Tibial nerve (tissue), 4 donors: ENCODE measurements around the gene RNU4-1. TPM values are rescaled to one million over a fixed set of nuclear protein-coding genes. Genes with fewer than 3 reads are reported as not detected.
"Not testable (repeated sequence)": the region's sequence is repeated elsewhere in the genome, so short reads cannot be mapped to it uniquely, and the experiment has no call there.

ENCODE experiments used
- DNase-seq, 2 donors: peaks; one replicate each; pipeline ENCODE4 v3.0.0-alpha.2; 2019; ENCODE audit warnings: low spot score in 2 of 2
- H3K27ac ChIP-seq, 4 donors: fragments of 200-600 bp; sonication (generic) in 3 of 4; one replicate each; pipeline ENCODE4 v1.5.1; 2017 to 2019; ENCODE audit warnings: mild to moderate bottlenecking in 1 of 4
- H3K27me3 ChIP-seq, 2 donors: fragments of 200-600 bp; sonication (generic) in 1 of 2; one replicate each; pipeline versions ENCODE4 v1.5.1 to v1.6.0; 2017 to 2019
- H3K36me3 ChIP-seq, 3 donors: fragments of 200-600 bp; sonication (generic); one replicate each; pipeline ENCODE4 v1.5.1; 2018 to 2019
- H3K4me1 ChIP-seq, 4 donors: fragments of 200-600 bp; sonication (generic) in 3 of 4; one replicate each; pipeline ENCODE4 v1.5.1; 2017 to 2019
- H3K4me3 ChIP-seq, 4 donors: fragments of 200-600 bp; sonication (generic) in 3 of 4; one replicate each; pipeline ENCODE4 v1.5.1; 2017 to 2019; ENCODE audit warnings: mild to moderate bottlenecking in 1 of 4, moderate library complexity in 1 of 4
- H3K9me3 ChIP-seq, 4 donors: fragments of 200-600 bp; sonication (generic) in 3 of 4; one replicate each; pipeline ENCODE4 v1.5.1; 2017 to 2019
- EP300 ChIP-seq, 2 donors: sonication (generic); formaldehyde crosslinking; IDR thresholded peaks; one replicate each; pipeline ENCODE4 v1.6.1; 2017; ENCODE audit warnings: antibody characterized with exemption in 2 of 2, mild to moderate bottlenecking in 1 of 2
- POLR2A ChIP-seq, 2 donors: fragments of 450-650 bp; IDR thresholded peaks; one replicate each; pipeline ENCODE4 v1.6.1; 2017; ENCODE audit warnings: antibody characterized with exemption in 2 of 2, mild to moderate bottlenecking in 2 of 2, moderate library complexity in 2 of 2
- WGBS, 2 donors: methylation state at CpG; one replicate each; pipeline ENCODE4 v1.1.5; 2018; 5-methylcytosine and 5-hydroxymethylcytosine counted together
- small RNA-seq: library from RNA; depleted of rRNA; stranded (forward); fragments of <200 nt; gene quantifications from one replicate; pipeline ENCODE3, GENCODE V24; 2016
- total RNA-seq, 4 donors: library from RNA; depleted of rRNA; stranded (reverse); fragments of >200 nt; gene quantifications; one replicate each; pipeline ENCODE4 v1.1.0, GENCODE V29; 2016
- TF ChIP-seq, protein P1 (sequence below), 5 experiments: fragments of 200-600 bp in 3 of 5; fragments of 450-650 bp in 2 of 5; sonication (generic) in 3 of 5; IDR thresholded peaks; one replicate each; pipeline ENCODE4 v1.5.1; 2016 to 2019; ENCODE audit warnings: antibody characterized with exemption in 5 of 5, mild to moderate bottlenecking in 3 of 5, moderate library complexity in 2 of 5

Gene RNU4-1
- total RNA-seq, 4 donors from 2014 or later: under 0.01 TPM; not detected in 1

DNA sequence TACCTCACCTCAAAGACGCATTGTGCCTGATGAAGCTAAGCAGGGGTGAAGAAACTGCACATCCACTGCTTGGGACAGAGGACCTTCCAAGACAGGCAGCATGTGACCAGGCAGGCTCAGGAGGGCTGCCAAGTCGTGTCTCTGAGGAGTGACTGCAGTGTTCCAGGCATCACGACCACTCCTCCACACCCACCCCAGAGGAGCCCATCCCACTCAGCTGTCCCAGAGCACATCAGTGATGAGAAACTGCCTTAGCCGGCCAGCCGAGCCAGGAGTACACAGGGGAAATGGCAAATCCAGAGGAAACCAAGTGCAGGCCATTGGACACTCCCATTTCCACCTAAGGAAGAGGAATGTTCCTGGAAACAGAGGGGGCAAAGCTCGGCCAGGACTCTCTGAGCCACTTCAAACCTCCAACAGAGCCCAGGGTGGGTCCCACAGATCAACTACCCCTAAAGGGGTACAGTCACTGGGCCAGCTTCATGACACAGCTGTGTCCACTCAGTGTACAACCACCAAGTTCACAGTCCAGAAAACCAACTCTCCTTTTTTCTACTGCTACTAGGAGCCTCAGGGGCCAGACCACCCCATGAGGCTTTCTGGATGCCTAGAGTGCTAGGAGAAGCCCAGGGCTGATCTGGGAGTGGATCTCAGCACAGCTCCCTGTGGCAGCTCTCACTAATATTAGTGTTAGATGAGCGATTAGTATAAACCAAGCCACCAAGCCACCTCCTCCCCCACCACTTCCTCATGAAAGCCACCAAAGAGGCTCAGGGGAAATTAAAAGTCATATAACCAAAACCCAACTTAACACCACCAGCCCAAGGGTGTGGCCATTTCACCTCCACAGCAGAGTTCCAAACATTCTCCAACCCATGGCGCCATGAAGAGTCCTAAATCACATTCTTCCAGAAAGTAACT lies 42.9 kb downstream of the RNU4-1 start:
- Histone ChIP-seq H3K9me3 (no peaks in the 10 kb centered on the region), H3K4me1 (peaks cover 0 to 100% (median 66%) of the 10 kb centered on the region in 4 donors), H3K27ac (peak overlapping the region; percentile 75 to 98 (median 85)), H3K4me3 (peak overlapping the region in 1 of 4 donors; percentile 34), H3K36me3 (peaks cover 0 to under 1% (median 0%) of the 10 kb centered on the region in 3 donors), H3K27me3 (no peaks in the 10 kb centered on the region)
- peak in 1 of 2 donors; percentile 36 for TF ChIP-seq POLR2A (IDR thresholded peaks at IDR 0.05)
- peak; percentile 11 to 69 for TF ChIP-seq EP300 (IDR thresholded peaks at IDR 0.05)
- TF ChIP-seq, protein P1, sequence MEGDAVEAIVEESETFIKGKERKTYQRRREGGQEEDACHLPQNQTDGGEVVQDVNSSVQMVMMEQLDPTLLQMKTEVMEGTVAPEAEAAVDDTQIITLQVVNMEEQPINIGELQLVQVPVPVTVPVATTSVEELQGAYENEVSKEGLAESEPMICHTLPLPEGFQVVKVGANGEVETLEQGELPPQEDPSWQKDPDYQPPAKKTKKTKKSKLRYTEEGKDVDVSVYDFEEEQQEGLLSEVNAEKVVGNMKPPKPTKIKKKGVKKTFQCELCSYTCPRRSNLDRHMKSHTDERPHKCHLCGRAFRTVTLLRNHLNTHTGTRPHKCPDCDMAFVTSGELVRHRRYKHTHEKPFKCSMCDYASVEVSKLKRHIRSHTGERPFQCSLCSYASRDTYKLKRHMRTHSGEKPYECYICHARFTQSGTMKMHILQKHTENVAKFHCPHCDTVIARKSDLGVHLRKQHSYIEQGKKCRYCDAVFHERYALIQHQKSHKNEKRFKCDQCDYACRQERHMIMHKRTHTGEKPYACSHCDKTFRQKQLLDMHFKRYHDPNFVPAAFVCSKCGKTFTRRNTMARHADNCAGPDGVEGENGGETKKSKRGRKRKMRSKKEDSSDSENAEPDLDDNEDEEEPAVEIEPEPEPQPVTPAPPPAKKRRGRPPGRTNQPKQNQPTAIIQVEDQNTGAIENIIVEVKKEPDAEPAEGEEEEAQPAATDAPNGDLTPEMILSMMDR (IDR thresholded peaks at IDR 0.05): no peak
- 44 to 52% methylated on average over 5 to 7 of the region's 8 CpGs for WGBS, 2 donors
- DNase-seq: peak; percentile 89 to 92

- DNase-seq: no peak
- H3K4me3 ChIP-seq: peak overlapping the region in 1 of 4 donors; percentile 34
- H3K4me1 ChIP-seq: peaks cover 0 to 99% (median 72%) of the 10 kb centered on the region in 4 donors
- TF ChIP-seq EP300 (IDR thresholded peaks at IDR 0.05): no peak
- TF ChIP-seq, protein P1 (IDR thresholded peaks at IDR 0.05): no peak
- no peak for TF ChIP-seq POLR2A (IDR thresholded peaks at IDR 0.05)
- peak overlapping the region; percentile 75 to 98 (median 85) for H3K27ac ChIP-seq
- H3K9me3 ChIP-seq: no peaks in the 10 kb centered on the region
- H3K27me3 ChIP-seq: no peaks in the 10 kb centered on the region
- WGBS, 2 donors: 40 to 52% methylated on average over 4 of the region's 4 CpGs
- no peaks in the 10 kb centered on the region for H3K36me3 ChIP-seq
Observed at GRCh38 chr12:120249266-120249874, 43.7 kb downstream of the RNU4-1 start.

GRCh38 chr12:120247621-120248030 lies 45.4 kb downstream of the RNU4-1 start:
- 56 to 63% methylated on average over 6 of the region's 6 CpGs for WGBS, 2 donors
- peaks cover 0 to 96% (median 69%) of the 10 kb centered on the region in 4 donors for H3K4me1 ChIP-seq
- DNase-seq: no peak
- H3K27me3 ChIP-seq: no peaks in the 10 kb centered on the region
- no peaks in the 10 kb centered on the region for H3K36me3 ChIP-seq
- H3K9me3 ChIP-seq: no peaks in the 10 kb centered on the region
- peak overlapping the region; percentile 64 to 98 (median 82) for H3K27ac ChIP-seq
- TF ChIP-seq, protein P1 (IDR thresholded peaks at IDR 0.05): no peak
- TF ChIP-seq EP300 (IDR thresholded peaks at IDR 0.05) (peak in 1 of 2 donors; percentile 77), POLR2A (IDR thresholded peaks at IDR 0.05) (peak in 1 of 2 donors; percentile 3)
- H3K4me3 ChIP-seq: peak overlapping the region in 1 of 4 donors; percentile 34

DNA sequence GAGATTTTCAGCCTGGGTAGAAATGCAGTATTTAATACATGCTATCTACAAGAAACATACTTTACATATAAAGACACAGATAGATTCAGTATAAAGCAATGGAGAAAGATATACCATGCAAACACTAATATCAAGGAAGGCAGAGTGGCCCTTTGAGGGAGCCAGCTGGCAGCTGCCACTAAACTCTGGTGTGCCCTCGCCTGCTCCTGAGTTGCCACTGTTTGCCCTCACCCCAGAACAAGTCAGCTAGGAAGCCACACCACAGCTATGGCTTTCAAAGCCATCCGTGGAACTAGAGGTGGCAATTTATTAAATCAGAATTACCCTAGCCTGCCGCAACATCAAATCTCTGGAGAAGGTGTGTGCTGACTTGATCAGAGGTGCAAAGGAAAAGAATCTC lies 45.9 kb downstream of the RNU4-1 start:
- peaks cover 0 to 96% (median 70%) of the 10 kb centered on the region in 4 donors for H3K4me1 ChIP-seq
- no peaks in the 10 kb centered on the region for H3K36me3 ChIP-seq
- TF ChIP-seq EP300 (IDR thresholded peaks at IDR 0.05) (no peak), POLR2A (IDR thresholded peaks at IDR 0.05) (no peak)
- TF ChIP-seq, protein P1 (IDR thresholded peaks at IDR 0.05): no peak
- peak overlapping the region in 1 of 4 donors; percentile 25 for H3K4me3 ChIP-seq
- no peak for DNase-seq
- peak overlapping the region; percentile 55 to 98 (median 76) for H3K27ac ChIP-seq
- WGBS, 2 donors: 61 to 64% methylated on average over 3 of the region's 3 CpGs
- no peaks in the 10 kb centered on the region for H3K27me3 ChIP-seq
- H3K9me3 ChIP-seq: no peaks in the 10 kb centered on the region

DNA sequence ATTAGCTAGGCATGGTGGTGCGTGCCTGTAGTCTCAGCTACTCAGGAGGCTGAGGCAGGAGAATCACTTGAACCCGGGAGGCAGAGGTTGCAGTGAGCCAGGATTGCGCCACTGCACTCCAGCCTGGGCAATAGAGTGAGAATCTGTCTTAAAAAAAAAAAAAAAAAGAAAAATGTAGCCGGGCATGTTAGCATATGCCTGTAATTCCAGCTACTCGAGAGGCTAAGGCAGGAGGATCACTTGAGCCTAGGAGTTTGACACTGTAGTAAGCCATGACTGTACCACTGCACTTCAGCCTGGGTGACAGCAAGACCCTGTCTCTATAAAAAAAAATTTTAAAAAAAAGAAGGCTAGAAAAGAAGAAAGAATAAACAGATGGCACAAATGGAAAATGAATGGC lies 46.3 kb downstream of the RNU4-1 start:
- not testable (repeated sequence) for H3K27me3 ChIP-seq, H3K9me3 ChIP-seq, DNase-seq, H3K4me3 ChIP-seq, H3K36me3 ChIP-seq
- WGBS, 2 donors: 77 to 78% methylated on average over 5 of the region's 5 CpGs
- Histone ChIP-seq H3K4me1 (peaks cover 0 to 96% (median 70%) of the 10 kb centered on the region in 4 donors), H3K27ac (peak overlapping the region in 3 of 4 donors; percentile 64 to 98 (median 88))

Small RNA genes lying within 50 kb of the gene (small RNA-seq; reads per million reads assigned to genes)
- gene RNU4-1: 661 reads per million, percentile 98 among the genes with 10 or more reads in this experiment
- 815 reads per million, percentile 98 among the genes with 10 or more reads in this experiment for gene RNU4-2
- not detected for gene RNU6-1088P

Other genes starting within 250 kb of the RNU4-1 start
- 10 to 100 TPM; 22.8 to 30.8 (median 26.2) TPM for gene RAB35, start 176.5 kb downstream of the RNU4-1 start, total RNA-seq
- 100 to 1,000 TPM in 2 of 4 donors, 10 to 100 TPM in 2; 44.6 to 138 (median 106) TPM for gene GCN1, start 98.5 kb downstream of the RNU4-1 start, total RNA-seq
- 1,000 to 10,000 TPM; 1,234 to 2,921 (median 1,418) TPM for gene RPLP0, start 92.1 kb downstream of the RNU4-1 start, total RNA-seq
- gene PXN, start 27.5 kb downstream of the RNU4-1 start, total RNA-seq: 100 to 1,000 TPM; 217 to 428 (median 330) TPM
- gene RNU4-2, start 1.3 kb downstream of the RNU4-1 start, total RNA-seq: under 1 TPM; under 0.01 TPM
- gene SIRT4, start 9.1 kb upstream of the RNU4-1 start, total RNA-seq: 1 to 10 TPM in 3 of 4 donors, under 1 TPM in 1; 0.87 to 5.7 (median 1.9) TPM
- gene PLA2G1B, start 34.5 kb upstream of the RNU4-1 start, total RNA-seq: 10 to 100 TPM in 1 of 4 donors, not detected in 3; 11.4 TPM
- 1 to 10 TPM in 1 of 4 donors, under 1 TPM in 2, not detected in 1; 0.22 to 1.2 (median 0.59) TPM for gene MSI1, start 75.9 kb upstream of the RNU4-1 start, total RNA-seq
- 100 to 1,000 TPM; 458 to 661 (median 570) TPM for gene COX6A1, start 144.9 kb upstream of the RNU4-1 start, total RNA-seq
- 10 to 100 TPM in 1 of 4 donors, 1 to 10 TPM in 3; 2.4 to 17.0 (median 7.0) TPM for gene TRIAP1, start 153.1 kb upstream of the RNU4-1 start, total RNA-seq
- 10 to 100 TPM; 21.0 to 37.3 (median 29.2) TPM for gene GATC, start 153.2 kb upstream of the RNU4-1 start, total RNA-seq
- gene SRSF9, start 176.5 kb upstream of the RNU4-1 start, total RNA-seq: 10 to 100 TPM; 66.6 to 90.6 (median 77.1) TPM
- gene DYNLL1, start 202.9 kb upstream of the RNU4-1 start, total RNA-seq: 100 to 1,000 TPM; 175 to 306 (median 258) TPM
- 10 to 100 TPM; 21.6 to 23.7 (median 23.4) TPM for gene COQ5, start 235.9 kb upstream of the RNU4-1 start, total RNA-seq
- 100 to 1,000 TPM; 201 to 306 (median 264) TPM for gene RNF10, start 241.1 kb upstream of the RNU4-1 start, total RNA-seq